Right lobe of liver (tissue), 6 donors: Measurements from ENCODE around the gene C2CD2L. TPM values are rescaled to one million over a fixed set of nuclear protein-coding genes. Genes with fewer than 3 reads are reported as not detected.
A peak's percentile ranks its signal among the peaks of the same experiment; 100 is the strongest.
"Not testable (repeated sequence)": the region's sequence is repeated elsewhere in the genome, so short reads cannot be mapped to it uniquely, and the experiment has no call there.

ENCODE experiments used
- ATAC-seq, 4 donors: fragments of 200-7000 bp; cut with Tn5 transposase; one replicate each; pipeline ENCODE4 v1.9.1; 2020; ENCODE audit warnings: mild to moderate bottlenecking in 4 of 4, moderate library complexity in 4 of 4
- DNase-seq, 3 donors: peaks; one replicate each; pipeline ENCODE4 v3.0.0-alpha.2; 2020
- H3K27ac ChIP-seq, 3 donors: fragments of 200-600 bp; one replicate each; pipeline ENCODE4 v1.8.0; 2022
- H3K27me3 ChIP-seq, 2 donors: fragments of 200-600 bp; one replicate each; pipeline ENCODE4 v1.8.0; 2022
- H3K36me3 ChIP-seq, 4 donors: fragments of 200-600 bp; sonication (generic) in 1 of 4; one replicate each; pipeline versions ENCODE4 v1.5.1 to v1.8.0; 2017 to 2022; ENCODE audit warnings: control low read depth in 1 of 4
- H3K4me1 ChIP-seq, 4 donors: fragments of 200-600 bp; sonication (generic) in 1 of 4; one replicate each; pipeline versions ENCODE4 v1.5.1 to v1.8.0; 2017 to 2022; ENCODE audit warnings: control low read depth in 1 of 4
- H3K4me3 ChIP-seq, 3 donors: fragments of 200-600 bp; one replicate each; pipeline ENCODE4 v1.8.0; 2022
- H3K9me3 ChIP-seq, 4 donors: fragments of 200-600 bp; sonication (generic) in 1 of 4; one replicate each; pipeline versions ENCODE4 v1.5.1 to v1.8.0; 2017 to 2022; ENCODE audit warnings: control low read depth in 1 of 4
- POLR2A ChIP-seq: fragments of 450-650 bp; IDR thresholded peaks from one replicate; pipeline ENCODE4 v1.6.1; 2017; ENCODE audit warnings: antibody characterized with exemption, mild to moderate bottlenecking
- WGBS: methylation state at CpG from one replicate; pipeline ENCODE4 v1.1.6; 2018; ENCODE audit warnings: low coverage, low lambda C conversion rate; ENCODE audit not compliant: insufficient coverage; ENCODE audit errors: missing lambda C conversion rate; 5-methylcytosine and 5-hydroxymethylcytosine counted together
- intact Hi-C, 2 donors: fragments of 100-400 bp; cut with DNase I; formaldehyde crosslinking; loops; one replicate each; pipeline versions ENCODE4 v1.11.2 to v1.14.1; 2022
- total RNA-seq, 6 experiments: library from RNA; depleted of rRNA in 2 of 6; stranded (reverse); fragments of >200 nt in 2 of 6; fragmentation: NEBNext Ultra II Directional in 3 of 6; extraction: Animal tissue kit (Norgen Biotek cat#: 25700) in 3 of 6; gene quantifications; one replicate each; pipeline versions ENCODE4 v1.1.0 to v1.2.4, GENCODE V29; 2016 to 2023
- TF ChIP-seq, protein P1 (sequence below), 4 donors: fragments of 200-600 bp in 3 of 4; fragments of 450-650 bp in 1 of 4; IDR thresholded peaks; one replicate each; pipeline versions ENCODE4 v1.5.1 to v1.8.0; 2016 to 2022; ENCODE audit warnings: antibody characterized with exemption in 4 of 4, mild to moderate bottlenecking in 2 of 4
- donor health status: DM: no; HTN: yes; CAD: no.
- donor health status: DM: no; HTN: no; CAD: no.
- donor health status: DM: no; HTN: no; CAD: no.
- donor health status: DM: no; HTN: yes; CAD: no.
- donor health status: DM: no; HTN: yes; CAD: no.

Gene C2CD2L
- total RNA-seq, 6 experiments from 2014 or later: 5.4 to 9.7 (median 6.5) TPM

DNA sequence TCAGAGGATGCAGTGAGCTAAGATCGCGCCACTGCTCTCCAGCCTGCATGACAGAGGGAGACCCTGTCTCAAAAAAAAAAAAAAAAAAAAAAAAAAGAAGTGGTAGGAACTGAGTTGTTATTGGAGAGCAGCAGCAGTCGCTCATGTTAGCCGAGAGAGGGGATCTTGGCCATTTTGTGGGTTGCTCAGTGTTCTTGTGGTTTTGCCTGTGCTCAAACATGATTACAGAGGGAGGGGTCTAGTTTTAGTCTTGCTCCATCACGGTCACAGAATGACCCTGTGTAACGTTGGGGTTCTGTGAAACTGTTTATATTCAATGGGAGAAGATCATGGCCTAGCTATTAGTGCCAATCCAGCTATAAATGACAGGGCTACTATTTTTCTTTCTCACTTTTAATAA, 7.4 kb upstream of the C2CD2L start:
- H3K27me3 ChIP-seq: no peaks in the 10 kb centered on the region
- H3K4me3 ChIP-seq: no peak overlapping the region
- H3K27ac ChIP-seq: no peak overlapping the region
- intact Hi-C loops: no loop called here
- WGBS: 57% methylated on average over 4 of the region's 6 CpGs
- DNase-seq (no peak), ATAC-seq (no peak)
- peaks cover 0 to 11% (median 3%) of the 10 kb centered on the region in 4 donors for H3K4me1 ChIP-seq
- H3K36me3 ChIP-seq: peaks cover 0 to 21% (median 9%) of the 10 kb centered on the region in 4 donors
- TF ChIP-seq, protein P1, sequence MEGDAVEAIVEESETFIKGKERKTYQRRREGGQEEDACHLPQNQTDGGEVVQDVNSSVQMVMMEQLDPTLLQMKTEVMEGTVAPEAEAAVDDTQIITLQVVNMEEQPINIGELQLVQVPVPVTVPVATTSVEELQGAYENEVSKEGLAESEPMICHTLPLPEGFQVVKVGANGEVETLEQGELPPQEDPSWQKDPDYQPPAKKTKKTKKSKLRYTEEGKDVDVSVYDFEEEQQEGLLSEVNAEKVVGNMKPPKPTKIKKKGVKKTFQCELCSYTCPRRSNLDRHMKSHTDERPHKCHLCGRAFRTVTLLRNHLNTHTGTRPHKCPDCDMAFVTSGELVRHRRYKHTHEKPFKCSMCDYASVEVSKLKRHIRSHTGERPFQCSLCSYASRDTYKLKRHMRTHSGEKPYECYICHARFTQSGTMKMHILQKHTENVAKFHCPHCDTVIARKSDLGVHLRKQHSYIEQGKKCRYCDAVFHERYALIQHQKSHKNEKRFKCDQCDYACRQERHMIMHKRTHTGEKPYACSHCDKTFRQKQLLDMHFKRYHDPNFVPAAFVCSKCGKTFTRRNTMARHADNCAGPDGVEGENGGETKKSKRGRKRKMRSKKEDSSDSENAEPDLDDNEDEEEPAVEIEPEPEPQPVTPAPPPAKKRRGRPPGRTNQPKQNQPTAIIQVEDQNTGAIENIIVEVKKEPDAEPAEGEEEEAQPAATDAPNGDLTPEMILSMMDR (IDR thresholded peaks at IDR 0.05): no peak
- TF ChIP-seq POLR2A: no peak
- no peaks in the 10 kb centered on the region for H3K9me3 ChIP-seq

DNA sequence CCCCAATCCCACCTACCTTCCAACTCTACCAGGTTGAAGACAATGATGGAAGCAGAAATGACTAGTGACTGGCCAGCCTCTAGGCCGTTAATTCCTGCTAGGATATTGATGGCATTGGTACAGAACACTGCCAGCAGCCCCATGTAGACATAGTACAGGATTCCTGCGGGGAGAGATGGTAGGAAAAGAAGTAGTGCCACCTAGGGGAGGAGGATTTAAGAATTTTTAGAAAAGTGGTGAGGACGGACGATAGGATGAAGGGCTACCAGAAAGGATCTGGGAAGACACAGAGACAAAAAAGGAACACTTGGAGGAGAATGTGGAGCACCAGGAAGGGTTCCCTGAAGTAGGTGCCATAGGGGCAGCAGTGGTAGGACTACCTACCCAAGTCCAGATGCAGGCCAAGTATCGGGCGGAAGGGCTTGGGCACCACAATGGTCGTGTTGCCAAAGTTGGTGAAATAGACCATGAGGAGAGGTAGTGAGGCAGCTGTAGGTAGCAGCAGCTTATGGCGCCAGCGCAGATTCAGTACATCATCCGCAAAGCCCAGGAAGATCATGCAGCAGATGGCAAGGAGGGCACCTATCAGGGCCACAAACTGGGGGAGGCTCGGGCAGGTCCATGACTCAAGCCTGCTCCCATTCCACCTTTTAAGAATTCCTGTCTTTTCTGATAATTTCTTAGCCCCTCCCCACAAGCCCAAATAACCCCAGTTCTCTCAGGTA, 6.7 kb upstream of the C2CD2L start:
- WGBS: 30% methylated on average over 6 of the region's 11 CpGs
- H3K4me3 ChIP-seq: peak overlapping the region; percentile 73 to 95 (median 88)

DNA sequence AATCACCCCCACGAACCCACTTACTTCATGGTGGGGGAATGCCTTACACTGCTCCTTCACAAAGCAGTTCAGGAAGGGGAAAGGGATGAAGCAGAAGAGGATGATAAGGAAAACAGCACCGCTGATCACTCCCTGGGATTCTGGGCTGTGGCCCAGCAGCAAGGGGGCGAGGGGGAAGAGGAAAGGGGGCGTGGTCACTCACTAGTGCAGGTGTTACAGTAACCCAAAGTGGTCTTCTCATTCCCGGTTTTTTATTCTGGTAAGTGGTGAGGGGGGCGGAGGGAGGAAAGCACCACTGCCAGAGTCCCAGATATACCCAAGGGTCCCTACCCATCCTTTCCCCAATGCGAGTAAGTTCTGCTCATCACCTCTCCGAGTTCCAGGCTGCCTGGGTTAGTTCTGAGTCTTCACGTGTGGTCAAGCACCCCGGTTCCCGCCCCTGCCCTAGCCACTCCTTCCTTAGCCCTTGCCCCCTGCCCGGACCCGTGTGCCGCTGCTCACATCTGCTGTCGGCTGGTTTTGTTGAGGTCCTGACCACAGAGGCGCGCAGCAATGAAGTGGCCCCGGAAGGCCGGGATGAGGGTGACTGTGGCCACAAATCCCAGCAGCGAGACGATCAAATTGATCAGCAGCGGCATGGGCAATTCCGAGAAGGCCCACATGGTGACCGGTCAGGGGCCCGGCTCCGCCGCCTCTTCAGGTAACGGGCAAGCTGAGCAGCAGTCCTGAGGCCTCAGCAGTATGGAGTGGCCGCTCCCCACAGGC, 6.0 kb upstream of the C2CD2L start:
- ATAC-seq (peak; percentile 23 to 33 (median 29)), DNase-seq (no peak)
- H3K4me3 ChIP-seq: peak overlapping the region; percentile 73 to 95 (median 88)
- under 1% methylated on average over 20 of the region's 29 CpGs for WGBS
- no peaks in the 10 kb centered on the region for H3K27me3 ChIP-seq
- peaks cover 0 to 21% (median 9%) of the 10 kb centered on the region in 4 donors for H3K36me3 ChIP-seq
- H3K9me3 ChIP-seq: no peaks in the 10 kb centered on the region
- intact Hi-C loops: no loop called here
- H3K4me1 ChIP-seq: peaks cover 0 to 7% (median 3%) of the 10 kb centered on the region in 4 donors
- TF ChIP-seq, protein P1 (IDR thresholded peaks at IDR 0.05): no peak
- no peak for TF ChIP-seq POLR2A
- peak overlapping the region; percentile 75 to 88 (median 77) for H3K27ac ChIP-seq

More for the DNA sequence above, 6.7 kb upstream of the C2CD2L start:
- Histone ChIP-seq H3K9me3 (no peaks in the 10 kb centered on the region), H3K36me3 (peaks cover 0 to 21% (median 9%) of the 10 kb centered on the region in 4 donors), H3K27ac (no peak overlapping the region), H3K4me1 (peaks cover 0 to 11% (median 3%) of the 10 kb centered on the region in 4 donors), H3K27me3 (no peaks in the 10 kb centered on the region)
- intact Hi-C loops: no loop called here
- DNase-seq: no peak
- TF ChIP-seq, protein P1 (IDR thresholded peaks at IDR 0.05): peak; percentile 20 to 47 (median 42)
- no peak for TF ChIP-seq POLR2A
- ATAC-seq: peak in 1 of 4 donors; percentile 5

DNA sequence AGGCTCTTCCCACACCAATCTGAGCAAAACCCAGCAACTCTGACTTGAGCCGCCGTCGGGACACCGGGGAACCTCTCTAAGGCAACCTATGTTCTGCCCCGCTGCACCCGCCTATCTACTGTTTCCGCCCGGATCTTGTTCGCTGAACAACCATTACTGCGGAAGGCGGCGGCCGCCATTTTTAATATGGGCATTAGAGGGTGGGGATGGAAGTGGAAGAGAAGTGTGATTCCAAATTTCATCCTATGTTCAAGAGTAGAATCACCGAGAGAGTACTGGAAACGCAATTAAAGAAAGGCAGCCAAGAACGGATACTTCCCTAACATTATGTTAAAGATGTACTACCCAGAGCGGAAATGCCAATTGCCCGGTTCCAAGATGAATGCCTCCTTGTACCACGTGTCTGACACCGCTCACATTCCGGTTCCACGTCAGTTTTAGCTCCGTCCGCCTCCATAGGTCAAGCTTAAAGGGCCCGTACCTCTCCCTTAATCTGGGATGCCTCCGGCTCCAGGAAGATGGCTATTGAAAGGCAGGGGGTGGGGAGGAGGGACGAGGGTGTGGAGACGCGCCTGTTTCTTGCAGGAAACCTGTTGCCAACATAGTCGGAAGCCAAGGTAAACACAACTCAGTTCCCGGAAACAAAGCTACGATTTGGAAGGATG, 5.3 kb upstream of the C2CD2L start, which contains the start of gene DPAGT1:
TSS of gene DPAGT1 (minus strand) at position 95 of the 665 bp plus-strand sequence. CDS start 198 bp downstream, outside the sequence.
- ATAC-seq: peak; percentile 86 to 94 (median 92)
- peak within 1 kb of the TSS; percentile 75 to 88 (median 77) for H3K27ac ChIP-seq
- peaks cover 0 to 13% (median 3%) of the 10 kb centered on the region in 4 donors for H3K4me1 ChIP-seq
- DNase-seq: peak; percentile 85 to 92 (median 88)
- H3K36me3 ChIP-seq: peaks cover 0 to 17% (median 9%) of the 10 kb centered on the region in 4 donors
- TF ChIP-seq, protein P1 (IDR thresholded peaks at IDR 0.05): no peak
- TF ChIP-seq POLR2A: peak; percentile 6
- no peaks in the 10 kb centered on the region for H3K9me3 ChIP-seq
- intact Hi-C loops: no loop called here
- H3K4me3 ChIP-seq: peak within 1 kb of the TSS; percentile 73 to 95 (median 88)
- WGBS: under 1% methylated on average over 27 of the region's 32 CpGs
- no peaks in the 10 kb centered on the region for H3K27me3 ChIP-seq

DNA sequence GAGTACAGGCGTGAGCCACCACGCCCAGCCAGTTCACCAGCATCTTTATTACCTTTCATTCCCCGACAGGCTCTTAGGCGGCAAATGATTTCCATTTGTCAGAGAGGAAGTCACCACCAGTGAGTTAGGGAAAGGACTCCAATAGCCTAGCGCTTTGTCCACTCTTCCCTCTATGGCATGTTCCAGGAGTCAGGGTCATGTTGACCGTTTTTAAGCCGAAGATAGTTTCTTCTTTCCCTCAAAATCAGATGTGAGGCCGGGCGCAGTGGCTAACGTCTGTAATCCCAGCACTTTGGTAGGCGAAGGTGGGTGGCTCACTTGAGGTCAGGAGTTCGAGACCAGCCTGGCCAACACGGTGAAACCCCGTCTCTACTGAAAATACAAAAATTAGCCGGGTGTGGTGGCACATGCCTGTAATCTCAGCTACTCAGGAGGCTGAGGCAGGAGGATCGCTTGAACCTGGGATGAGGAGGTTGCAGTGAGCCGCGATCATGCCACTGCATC, 3.9 kb upstream of the C2CD2L start:
- WGBS: 76% methylated on average over 8 of the region's 18 CpGs
- ATAC-seq, H3K27me3 ChIP-seq, H3K9me3 ChIP-seq, H3K36me3 ChIP-seq, intact Hi-C loops, DNase-seq: not testable (repeated sequence)
- peak overlapping the region in 2 of 3 donors; percentile 88 to 95 for H3K4me3 ChIP-seq
- peak overlapping the region; percentile 75 to 88 (median 77) for H3K27ac ChIP-seq
- H3K4me1 ChIP-seq: peaks cover 0 to 18% (median 3%) of the 10 kb centered on the region in 4 donors
